HG03045 (cell line): ENCODE measurements around the gene CAPN7.
A peak's percentile ranks its signal among the peaks of the same experiment; 100 is the strongest.

Experiments used
- ATAC-seq: cut with Tn5 transposase; IDR thresholded peaks from one replicate; pipeline ENCODE4 v1.9.1; 2021; ENCODE audit warnings: mild to moderate bottlenecking, moderate library complexity; ENCODE audit not compliant: unreplicated experiment

Gene CAPN7

GRCh38 chr3:15272426-15273196 is 66.6 kb downstream of the CAPN7 start:
- ATAC-seq: no peak

GRCh38 chr3:15273227-15273626 is 67.2 kb downstream of the CAPN7 start:
- no peak for ATAC-seq

GRCh38 chr3:15276028-15276724 is 70.1 kb downstream of the CAPN7 start:
- ATAC-seq: no peak

GRCh38 chr3:15277861-15278500 is 71.9 kb downstream of the CAPN7 start:
- no peak for ATAC-seq

GRCh38 chr3:15279205-15279604 is 73.2 kb downstream of the CAPN7 start:
- no peak for ATAC-seq

- no peak for ATAC-seq
Measured at GRCh38 chr3:15279671-15280402, 73.8 kb downstream of the CAPN7 start.

GRCh38 chr3:15280853-15281532 is 74.9 kb downstream of the CAPN7 start:
- ATAC-seq: no peak

- ATAC-seq: no peak
Measured at GRCh38 chr3:15281817-15282216, 75.8 kb downstream of the CAPN7 start.

GRCh38 chr3:15283702-15284101 is 77.7 kb downstream of the CAPN7 start:
- no peak for ATAC-seq

- no peak for ATAC-seq
Measured at GRCh38 chr3:15284121-15284889, 78.3 kb downstream of the CAPN7 start.

- ATAC-seq: no peak
Measured at GRCh38 chr3:15286022-15286421, 80.0 kb downstream of the CAPN7 start.

- no peak for ATAC-seq
Measured at GRCh38 chr3:15287565-15288330, 81.7 kb downstream of the CAPN7 start.

- no peak for ATAC-seq
Measured at GRCh38 chr3:15288331-15289035, 82.4 kb downstream of the CAPN7 start.

- ATAC-seq: no peak
Measured at GRCh38 chr3:15289661-15290060, 83.6 kb downstream of the CAPN7 start.

GRCh38 chr3:15290736-15291135 is 84.7 kb downstream of the CAPN7 start:
- no peak for ATAC-seq

GRCh38 chr3:15291589-15292541 is 85.8 kb downstream of the CAPN7 start:
- peak; percentile 84 for ATAC-seq

- no peak for ATAC-seq
Measured at GRCh38 chr3:15292765-15293522, 86.9 kb downstream of the CAPN7 start.
